Progenitor cell of endocrine pancreas (in vitro differentiated cells): ENCODE results near the gene SMKR1. TPM values are rescaled to one million over a fixed set of nuclear protein-coding genes. Genes with fewer than 3 reads are reported as not detected.

Source experiments
- DNase-seq: peaks from one replicate; pipeline ENCODE4 v3.0.0; 2021; ENCODE audit warnings: low spot score; ENCODE audit not compliant: unreplicated experiment
- H3K27ac Mint-ChIP-seq: 2 replicates; pipeline ENCODE4 v1.8.0; 2021; ENCODE audit warnings: mild to moderate bottlenecking, moderate library complexity, mixed read lengths
- H3K27me3 Mint-ChIP-seq: 2 replicates; pipeline ENCODE4 v1.8.0; 2021; ENCODE audit warnings: mixed read lengths
- H3K36me3 Mint-ChIP-seq: 2 replicates; pipeline ENCODE4 v1.8.0; 2022; ENCODE audit warnings: mixed read lengths; ENCODE audit not compliant: insufficient read depth
- H3K4me1 Mint-ChIP-seq: 2 replicates; pipeline ENCODE4 v1.8.0; 2021; ENCODE audit warnings: low read depth, mixed read lengths
- H3K4me3 Mint-ChIP-seq: 2 replicates; pipeline ENCODE4 v1.8.0; 2021; ENCODE audit warnings: low read depth, mild to moderate bottlenecking, moderate library complexity, mixed read lengths
- H3K9me3 Mint-ChIP-seq: 2 replicates; pipeline ENCODE4 v1.8.0; 2021; ENCODE audit warnings: low read depth, mixed read lengths
- total RNA-seq: library from RNA; stranded (reverse); gene quantifications from 2 replicates; pipeline ENCODE4 v1.2.1, GENCODE V29; 2021
- TF ChIP-seq, protein P1 (sequence below): fragments of 200-600 bp; sonication (generic); IDR thresholded peaks from one replicate; pipeline ENCODE4 v1.5.0; 2021; ENCODE audit warnings: antibody characterized with exemption, mild to moderate bottlenecking; ENCODE audit not compliant: unreplicated experiment

Gene SMKR1
- total RNA-seq, 1 donor from 2014 or later: 2.3 TPM

DNA sequence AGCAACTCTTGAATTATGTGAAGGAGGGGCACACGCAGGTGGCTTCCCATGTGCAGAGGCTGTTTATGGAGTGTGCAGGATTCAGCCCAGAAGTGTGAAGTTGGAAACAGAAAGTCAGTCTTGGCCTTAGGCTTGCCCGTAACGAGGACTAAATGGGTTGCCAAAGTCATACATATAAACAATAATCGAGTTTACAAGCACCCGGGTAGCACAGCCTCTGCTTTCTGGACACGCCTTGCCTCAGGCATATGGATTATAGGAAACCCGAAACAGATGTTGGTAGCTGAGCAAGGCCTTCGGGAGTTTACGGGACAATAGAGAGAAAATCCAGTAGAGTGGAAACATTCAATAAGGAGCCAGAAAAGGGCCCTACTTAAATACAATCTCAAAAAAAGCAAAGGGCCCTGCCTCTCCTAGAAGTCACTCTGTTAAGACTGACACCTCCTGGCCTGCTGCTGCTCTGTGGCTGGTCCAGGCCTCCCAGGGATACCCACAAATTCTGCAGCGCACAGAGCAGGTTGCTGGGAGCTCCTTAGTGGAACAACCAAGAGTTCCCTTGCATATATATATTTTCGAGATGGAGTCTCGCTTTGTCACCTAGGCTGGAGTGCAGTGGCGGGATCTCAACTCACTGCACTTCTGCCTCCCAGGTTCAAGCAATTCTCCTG, 48.5 kb downstream of the SMKR1 start:
- no peaks in the 10 kb centered on the region for H3K27me3 Mint-ChIP-seq
- no peaks in the 10 kb centered on the region for H3K4me1 Mint-ChIP-seq
- TF ChIP-seq, protein P1, sequence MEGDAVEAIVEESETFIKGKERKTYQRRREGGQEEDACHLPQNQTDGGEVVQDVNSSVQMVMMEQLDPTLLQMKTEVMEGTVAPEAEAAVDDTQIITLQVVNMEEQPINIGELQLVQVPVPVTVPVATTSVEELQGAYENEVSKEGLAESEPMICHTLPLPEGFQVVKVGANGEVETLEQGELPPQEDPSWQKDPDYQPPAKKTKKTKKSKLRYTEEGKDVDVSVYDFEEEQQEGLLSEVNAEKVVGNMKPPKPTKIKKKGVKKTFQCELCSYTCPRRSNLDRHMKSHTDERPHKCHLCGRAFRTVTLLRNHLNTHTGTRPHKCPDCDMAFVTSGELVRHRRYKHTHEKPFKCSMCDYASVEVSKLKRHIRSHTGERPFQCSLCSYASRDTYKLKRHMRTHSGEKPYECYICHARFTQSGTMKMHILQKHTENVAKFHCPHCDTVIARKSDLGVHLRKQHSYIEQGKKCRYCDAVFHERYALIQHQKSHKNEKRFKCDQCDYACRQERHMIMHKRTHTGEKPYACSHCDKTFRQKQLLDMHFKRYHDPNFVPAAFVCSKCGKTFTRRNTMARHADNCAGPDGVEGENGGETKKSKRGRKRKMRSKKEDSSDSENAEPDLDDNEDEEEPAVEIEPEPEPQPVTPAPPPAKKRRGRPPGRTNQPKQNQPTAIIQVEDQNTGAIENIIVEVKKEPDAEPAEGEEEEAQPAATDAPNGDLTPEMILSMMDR: no peak
- no peaks in the 10 kb centered on the region for H3K9me3 Mint-ChIP-seq
- no peak overlapping the region for H3K27ac Mint-ChIP-seq
- no peak overlapping the region for H3K4me3 Mint-ChIP-seq
- no peak for DNase-seq
- H3K36me3 Mint-ChIP-seq: no peaks in the 10 kb centered on the region

DNA sequence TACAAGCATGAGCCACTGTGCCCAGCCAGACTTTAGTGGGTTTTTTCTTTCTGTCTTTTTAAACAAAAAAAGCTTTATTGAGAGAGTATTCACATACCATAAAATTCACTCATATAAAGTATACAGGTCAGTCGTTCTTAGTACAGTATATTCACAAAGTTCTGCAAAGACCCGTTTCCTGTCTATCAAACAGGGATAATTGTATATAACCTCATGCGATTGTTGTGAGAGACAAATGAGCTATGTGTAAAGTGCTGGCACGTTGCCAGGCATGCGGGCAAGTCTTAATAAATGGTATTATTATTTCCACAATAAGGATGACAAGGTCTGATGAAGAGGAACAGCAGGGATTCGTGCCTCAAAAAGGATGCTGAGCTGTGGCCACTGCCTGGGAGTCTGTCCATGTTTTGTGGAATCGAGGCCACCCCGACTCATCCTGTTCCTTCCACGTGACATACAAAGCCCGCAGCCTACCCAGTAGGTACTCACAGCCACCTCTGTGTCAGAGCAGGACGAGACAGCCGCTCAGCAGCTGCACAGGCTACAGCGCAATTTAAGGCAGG, 51.6 kb downstream of the SMKR1 start:
- H3K36me3 Mint-ChIP-seq: no peaks in the 10 kb centered on the region
- no peaks in the 10 kb centered on the region for H3K4me1 Mint-ChIP-seq
- no peaks in the 10 kb centered on the region for H3K9me3 Mint-ChIP-seq
- TF ChIP-seq, protein P1: no peak
- H3K27ac Mint-ChIP-seq: no peak overlapping the region
- no peak for DNase-seq
- H3K4me3 Mint-ChIP-seq: no peak overlapping the region
- H3K27me3 Mint-ChIP-seq: peaks cover 15% of the 10 kb centered on the region

DNA sequence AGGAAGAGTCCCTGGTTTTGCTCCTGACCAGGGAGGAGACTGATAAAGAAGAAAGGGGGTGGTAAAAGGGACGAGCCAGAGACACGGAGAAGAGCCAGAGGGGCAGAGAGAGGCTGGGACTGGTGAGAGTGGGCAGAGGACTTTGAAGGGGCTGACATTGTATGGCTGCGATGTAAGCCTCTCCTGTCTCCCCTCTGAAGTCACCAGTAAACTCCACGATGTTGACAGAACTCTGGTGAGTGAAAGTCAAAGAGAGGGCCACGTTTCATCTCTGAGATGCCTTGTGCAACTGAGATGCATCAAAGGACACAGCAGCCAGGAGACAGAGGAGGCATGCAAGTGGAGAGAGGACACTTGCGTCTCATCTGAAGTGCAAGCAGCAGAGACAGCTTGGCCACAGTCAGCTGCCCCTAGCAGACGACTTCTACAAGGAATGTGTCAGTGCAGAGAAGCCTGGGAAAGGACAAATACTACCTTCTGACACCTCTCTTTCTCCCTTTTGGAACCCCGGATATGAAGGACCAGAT, 54.3 kb downstream of the SMKR1 start:
- Mint-ChIP-seq H3K4me3 (no peak overlapping the region), H3K27ac (no peak overlapping the region)

DNA sequence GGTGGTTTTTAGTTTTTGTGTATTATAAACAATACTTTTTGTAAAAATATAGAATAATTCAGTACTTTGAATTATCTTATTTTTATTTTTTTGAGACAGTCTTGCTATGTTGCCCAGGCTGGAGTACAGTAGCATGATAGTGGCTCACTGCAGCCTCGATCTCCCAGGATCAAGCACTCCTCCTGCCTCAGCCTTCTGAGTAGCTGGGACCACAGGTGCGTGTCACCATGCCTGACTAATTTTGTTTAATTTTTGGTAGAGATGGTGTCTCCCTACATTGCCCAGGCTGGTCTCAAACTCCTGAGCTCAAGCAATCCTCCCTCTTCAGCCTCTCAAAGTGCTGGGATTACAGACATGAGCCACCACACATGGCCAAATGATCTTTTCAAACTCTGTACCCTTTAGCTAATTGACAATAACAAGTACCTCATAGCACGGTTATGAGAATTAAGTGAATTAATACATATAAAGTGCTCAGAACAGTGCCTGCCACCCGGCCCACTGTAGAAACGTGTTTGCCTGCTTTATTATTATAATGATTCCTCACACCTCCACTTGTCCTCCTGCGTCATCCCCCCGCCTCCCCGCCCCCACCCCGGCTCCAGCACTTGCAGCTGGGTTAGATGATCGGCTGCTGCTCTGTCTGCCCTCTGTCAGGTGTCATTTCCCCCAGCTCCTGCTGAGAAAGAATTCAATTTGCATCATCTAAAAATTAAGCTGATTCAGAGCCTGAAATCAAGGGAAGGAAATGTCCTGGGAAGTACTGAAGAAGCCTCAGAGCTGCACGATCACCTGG, 55.6 kb downstream of the SMKR1 start:
- DNase-seq: no peak
- Mint-ChIP-seq H3K27ac (no peak overlapping the region), H3K4me3 (no peak overlapping the region), H3K27me3 (peaks cover 15% of the 10 kb centered on the region), H3K4me1 (peaks cover 12% of the 10 kb centered on the region), H3K9me3 (no peaks in the 10 kb centered on the region), H3K36me3 (no peaks in the 10 kb centered on the region)
- TF ChIP-seq, protein P1: no peak

More for the DNA sequence above, 54.3 kb downstream of the SMKR1 start:
- Mint-ChIP-seq H3K27me3 (peaks cover 15% of the 10 kb centered on the region), H3K9me3 (no peaks in the 10 kb centered on the region), H3K36me3 (no peaks in the 10 kb centered on the region), H3K4me1 (peaks cover 10% of the 10 kb centered on the region)
- no peak for DNase-seq
- TF ChIP-seq, protein P1: no peak

DNA sequence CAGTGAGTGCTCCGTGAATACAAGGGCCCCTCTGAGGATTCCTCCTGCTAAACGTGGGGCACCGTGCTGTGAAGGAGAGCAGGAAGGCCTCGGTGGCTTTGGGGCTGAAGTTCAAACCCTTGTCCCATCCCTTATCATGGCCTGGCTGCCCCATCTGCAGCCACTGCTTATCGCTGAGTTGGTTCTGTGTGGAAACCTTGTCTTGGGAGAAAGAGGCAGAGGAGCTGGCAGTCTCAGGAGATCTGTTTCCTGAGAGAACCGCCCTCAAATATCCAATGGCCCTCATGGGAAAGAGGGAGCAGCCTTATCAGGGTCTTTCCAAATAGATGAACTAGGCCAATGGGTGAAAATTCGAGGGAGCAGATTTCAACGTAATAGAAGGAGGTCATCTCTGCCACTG, 57.2 kb downstream of the SMKR1 start:
- no peaks in the 10 kb centered on the region for H3K9me3 Mint-ChIP-seq
- H3K4me1 Mint-ChIP-seq: peaks cover 12% of the 10 kb centered on the region
- H3K36me3 Mint-ChIP-seq: no peaks in the 10 kb centered on the region
- no peak overlapping the region for H3K27ac Mint-ChIP-seq
- H3K4me3 Mint-ChIP-seq: no peak overlapping the region
- DNase-seq: no peak
- TF ChIP-seq, protein P1: no peak
- H3K27me3 Mint-ChIP-seq: peaks cover 20% of the 10 kb centered on the region
